Neural cell (in vitro differentiated cells): ENCODE results near the gene BICD1. TPM values are rescaled to one million over a fixed set of nuclear protein-coding genes. Genes with fewer than 3 reads are reported as not detected.

ENCODE experiments used
- H2AFZ ChIP-seq: fragments of 200-600, 300-800 bp; sonication (generic), shearing (Covaris generic); 2 replicates; pipeline ENCODE4 v1.6.0; 2014; ENCODE audit warnings: low read depth, mild to moderate bottlenecking, antibody characterized with exemption, low read length, moderate library complexity
- H3F3A ChIP-seq: fragments of 200-600 bp; shearing (Covaris generic); 2 replicates; pipeline ENCODE4 v1.6.1; 2016; ENCODE audit warnings: mild to moderate bottlenecking, moderate library complexity, mixed read lengths, antibody characterized with exemption, low read length; ENCODE audit not compliant: insufficient read depth, poor library complexity, severe bottlenecking
- H3K27ac ChIP-seq: fragments of 200-600, 300-800 bp; sonication (generic), shearing (Covaris generic); 2 replicates; pipeline ENCODE4 v1.5.1; 2014; ENCODE audit warnings: mild to moderate bottlenecking, low read length, moderate library complexity
- H3K27me3 ChIP-seq: fragments of 300-800, 200-600 bp; sonication (generic), shearing (Covaris generic); 2 replicates; pipeline ENCODE4 v1.6.0; 2014; ENCODE audit warnings: mild to moderate bottlenecking, low read depth, low read length, moderate library complexity; ENCODE audit not compliant: insufficient read depth
- H3K36me3 ChIP-seq: fragments of 300-800, 200-600 bp; sonication (generic), shearing (Covaris generic); 2 replicates; pipeline ENCODE4 v1.5.1; 2014; ENCODE audit warnings: mild to moderate bottlenecking, antibody characterized with exemption, low read length, moderate library complexity; ENCODE audit not compliant: insufficient read depth
- H3K4me2 ChIP-seq: fragments of 300-800, 200-600 bp; sonication (generic), shearing (Covaris generic); 2 replicates; pipeline ENCODE4 v1.6.0; 2014; ENCODE audit warnings: mild to moderate bottlenecking, low read length
- H3K4me3 ChIP-seq: fragments of 300-800, 200-600 bp; sonication (generic), shearing (Covaris generic); 2 replicates; pipeline ENCODE4 v1.5.1; 2014; ENCODE audit warnings: mild to moderate bottlenecking, low read length, moderate library complexity
- H3K79me2 ChIP-seq: fragments of 200-600 bp; shearing (Covaris generic); replicated peaks from 2 replicates; pipeline ENCODE4 v1.6.0; 2014; ENCODE audit warnings: mild to moderate bottlenecking, low read length, moderate library complexity; ENCODE audit not compliant: insufficient read depth
- H3K9ac ChIP-seq: fragments of 300-800, 200-600 bp; sonication (generic), shearing (Covaris generic); 2 replicates; pipeline ENCODE4 v1.6.1; 2016; ENCODE audit warnings: mild to moderate bottlenecking, low read length, mixed read lengths
- H3K9me2 ChIP-seq: fragments of 200-600 bp; shearing (Covaris generic); 2 replicates; pipeline ENCODE4 v1.6.1; 2016; ENCODE audit warnings: mild to moderate bottlenecking, low read length, mixed read lengths; ENCODE audit not compliant: insufficient read depth
- H3K9me3 ChIP-seq: fragments of 200-600, 300-800 bp; sonication (generic), shearing (Covaris generic); 2 replicates; pipeline ENCODE4 v1.6.1; 2016; ENCODE audit warnings: mild to moderate bottlenecking, mixed run types, low read length, moderate library complexity, mixed read lengths
- H4K20me1 ChIP-seq: fragments of 200-600 bp; shearing (Covaris generic); 2 replicates; pipeline ENCODE4 v1.6.1; 2016; ENCODE audit warnings: mild to moderate bottlenecking, mixed run types; ENCODE audit not compliant: insufficient read depth
- EP300 ChIP-seq: fragments of 450-650 bp; conservative IDR thresholded peaks from 2 replicates; pipeline ENCODE4 v1.6.1; 2014; ENCODE audit warnings: antibody characterized with exemption, mild to moderate bottlenecking, moderate library complexity; ENCODE audit not compliant: poor library complexity, severe bottlenecking
- EZH2 ChIP-seq: fragments of 200-600, 300-800 bp; shearing (Covaris generic), sonication (generic); IDR thresholded peaks from 2 replicates; pipeline ENCODE4 v1.6.1; 2014; ENCODE audit warnings: antibody characterized with exemption, low read length, borderline replicate concordance, mild to moderate bottlenecking; ENCODE audit not compliant: insufficient read depth, poor library complexity, severe bottlenecking
- MXI1 ChIP-seq: fragments of 450-650 bp; conservative IDR thresholded peaks from 2 replicates; pipeline ENCODE4 v1.6.1; 2014; ENCODE audit warnings: antibody characterized with exemption, mild to moderate bottlenecking; ENCODE audit not compliant: poor library complexity, severe bottlenecking
- POLR2AphosphoS5 ChIP-seq: IDR thresholded peaks from 2 replicates; pipeline ENCODE4 v1.6.1; 2012
- RAD21 ChIP-seq: fragments of 450-650 bp; conservative IDR thresholded peaks from 2 replicates; pipeline ENCODE4 v1.6.1; 2014; ENCODE audit warnings: antibody characterized with exemption, mild to moderate bottlenecking, moderate library complexity
- SMC3 ChIP-seq: fragments of 450-650 bp; conservative IDR thresholded peaks from 2 replicates; pipeline ENCODE4 v1.6.1; 2014; ENCODE audit warnings: antibody characterized with exemption, mild to moderate bottlenecking, moderate library complexity; ENCODE audit not compliant: poor library complexity
- TAF1 ChIP-seq: IDR thresholded peaks from 2 replicates; pipeline ENCODE4 v1.6.1; 2012; ENCODE audit warnings: low read depth
- polyA plus RNA-seq: library from polyadenylated mRNA; depleted of rRNA; stranded (reverse); fragments of >200 nt; gene quantifications from 2 replicates; pipeline ENCODE4 v1.2.3, GENCODE V29; 2014
- TF ChIP-seq, protein P1 (sequence below): IDR thresholded peaks from 2 replicates; pipeline ENCODE4 v1.6.1; 2012; ENCODE audit warnings: borderline replicate concordance
- TF ChIP-seq, protein P2 (sequence below): fragments of 450-650 bp; IDR thresholded peaks from 2 replicates; pipeline ENCODE4 v1.5.1; 2014; ENCODE audit warnings: antibody characterized with exemption, mild to moderate bottlenecking, moderate library complexity; ENCODE audit not compliant: poor library complexity, severe bottlenecking

The BICD1 gene
- polyA plus RNA-seq, 1 donor from 2014 or later = 41.1 TPM

DNA sequence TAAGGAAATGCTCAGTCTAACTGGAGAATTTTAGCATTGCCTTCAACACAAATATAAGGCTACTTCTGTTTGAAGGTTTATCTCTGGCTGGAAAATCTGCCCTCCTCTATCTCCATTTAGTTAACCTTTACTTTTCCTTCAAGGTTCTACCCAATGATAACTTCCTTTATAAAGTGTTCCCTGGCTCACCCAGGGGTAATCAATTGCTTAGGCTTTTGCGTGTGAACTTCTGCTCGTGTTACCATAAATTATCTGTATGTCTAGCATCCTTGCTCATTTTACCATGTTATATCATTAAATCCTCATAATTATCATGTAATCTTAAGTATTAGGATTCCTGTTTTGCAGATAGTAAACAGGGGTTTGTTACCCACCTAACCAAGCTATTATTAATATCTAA, 178.4 kb downstream of the BICD1 start:
- no peak overlapping the region for H2AFZ ChIP-seq
- H3K36me3 ChIP-seq = no peaks in the 10 kb centered on the region
- no peak overlapping the region for H3K9ac ChIP-seq
- no peaks in the 10 kb centered on the region for H3K27me3 ChIP-seq
- peak overlapping the region; percentile 65 for H3K27ac ChIP-seq
- no peaks in the 10 kb centered on the region for H3K9me2 ChIP-seq
- TF ChIP-seq RAD21 = no peak
- no peak for TF ChIP-seq TAF1
- TF ChIP-seq POLR2AphosphoS5 = no peak
- TF ChIP-seq MXI1 = no peak
- TF ChIP-seq EZH2 = no peak
- TF ChIP-seq, protein P1, sequence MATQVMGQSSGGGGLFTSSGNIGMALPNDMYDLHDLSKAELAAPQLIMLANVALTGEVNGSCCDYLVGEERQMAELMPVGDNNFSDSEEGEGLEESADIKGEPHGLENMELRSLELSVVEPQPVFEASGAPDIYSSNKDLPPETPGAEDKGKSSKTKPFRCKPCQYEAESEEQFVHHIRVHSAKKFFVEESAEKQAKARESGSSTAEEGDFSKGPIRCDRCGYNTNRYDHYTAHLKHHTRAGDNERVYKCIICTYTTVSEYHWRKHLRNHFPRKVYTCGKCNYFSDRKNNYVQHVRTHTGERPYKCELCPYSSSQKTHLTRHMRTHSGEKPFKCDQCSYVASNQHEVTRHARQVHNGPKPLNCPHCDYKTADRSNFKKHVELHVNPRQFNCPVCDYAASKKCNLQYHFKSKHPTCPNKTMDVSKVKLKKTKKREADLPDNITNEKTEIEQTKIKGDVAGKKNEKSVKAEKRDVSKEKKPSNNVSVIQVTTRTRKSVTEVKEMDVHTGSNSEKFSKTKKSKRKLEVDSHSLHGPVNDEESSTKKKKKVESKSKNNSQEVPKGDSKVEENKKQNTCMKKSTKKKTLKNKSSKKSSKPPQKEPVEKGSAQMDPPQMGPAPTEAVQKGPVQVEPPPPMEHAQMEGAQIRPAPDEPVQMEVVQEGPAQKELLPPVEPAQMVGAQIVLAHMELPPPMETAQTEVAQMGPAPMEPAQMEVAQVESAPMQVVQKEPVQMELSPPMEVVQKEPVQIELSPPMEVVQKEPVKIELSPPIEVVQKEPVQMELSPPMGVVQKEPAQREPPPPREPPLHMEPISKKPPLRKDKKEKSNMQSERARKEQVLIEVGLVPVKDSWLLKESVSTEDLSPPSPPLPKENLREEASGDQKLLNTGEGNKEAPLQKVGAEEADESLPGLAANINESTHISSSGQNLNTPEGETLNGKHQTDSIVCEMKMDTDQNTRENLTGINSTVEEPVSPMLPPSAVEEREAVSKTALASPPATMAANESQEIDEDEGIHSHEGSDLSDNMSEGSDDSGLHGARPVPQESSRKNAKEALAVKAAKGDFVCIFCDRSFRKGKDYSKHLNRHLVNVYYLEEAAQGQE = no peak
- no peak for TF ChIP-seq EP300
- TF ChIP-seq SMC3 = no peak
- TF ChIP-seq, protein P2, sequence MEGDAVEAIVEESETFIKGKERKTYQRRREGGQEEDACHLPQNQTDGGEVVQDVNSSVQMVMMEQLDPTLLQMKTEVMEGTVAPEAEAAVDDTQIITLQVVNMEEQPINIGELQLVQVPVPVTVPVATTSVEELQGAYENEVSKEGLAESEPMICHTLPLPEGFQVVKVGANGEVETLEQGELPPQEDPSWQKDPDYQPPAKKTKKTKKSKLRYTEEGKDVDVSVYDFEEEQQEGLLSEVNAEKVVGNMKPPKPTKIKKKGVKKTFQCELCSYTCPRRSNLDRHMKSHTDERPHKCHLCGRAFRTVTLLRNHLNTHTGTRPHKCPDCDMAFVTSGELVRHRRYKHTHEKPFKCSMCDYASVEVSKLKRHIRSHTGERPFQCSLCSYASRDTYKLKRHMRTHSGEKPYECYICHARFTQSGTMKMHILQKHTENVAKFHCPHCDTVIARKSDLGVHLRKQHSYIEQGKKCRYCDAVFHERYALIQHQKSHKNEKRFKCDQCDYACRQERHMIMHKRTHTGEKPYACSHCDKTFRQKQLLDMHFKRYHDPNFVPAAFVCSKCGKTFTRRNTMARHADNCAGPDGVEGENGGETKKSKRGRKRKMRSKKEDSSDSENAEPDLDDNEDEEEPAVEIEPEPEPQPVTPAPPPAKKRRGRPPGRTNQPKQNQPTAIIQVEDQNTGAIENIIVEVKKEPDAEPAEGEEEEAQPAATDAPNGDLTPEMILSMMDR = no peak
- H4K20me1 ChIP-seq = no peaks in the 10 kb centered on the region
- no peak overlapping the region for H3K4me3 ChIP-seq
- peaks cover 3% of the 10 kb centered on the region for H3F3A ChIP-seq
- H3K4me2 ChIP-seq = peak overlapping the region; percentile 16
- peaks cover 11% of the 10 kb centered on the region for H3K79me2 ChIP-seq
- H3K9me3 ChIP-seq = no peaks in the 10 kb centered on the region

DNA sequence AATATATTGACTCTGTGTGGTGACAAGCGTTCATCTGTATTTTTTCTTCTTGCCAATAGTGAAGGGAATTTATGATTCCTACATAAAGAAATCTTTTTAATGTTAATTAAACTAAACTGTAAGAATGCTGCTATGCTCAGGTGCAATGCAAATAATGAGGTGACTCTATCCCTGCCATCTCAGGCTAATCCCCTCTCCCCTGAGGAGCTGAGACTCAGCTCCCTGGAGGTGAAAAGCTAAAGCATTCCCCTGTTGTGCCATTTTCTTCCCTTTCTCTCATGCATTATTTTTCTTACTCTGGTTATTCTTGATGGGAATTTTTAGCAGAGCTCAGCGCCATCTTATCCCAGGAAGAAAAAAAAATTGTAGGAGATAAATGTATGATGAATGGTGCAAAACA, 178.8 kb downstream of the BICD1 start:
- H3K9me3 ChIP-seq = no peaks in the 10 kb centered on the region
- peak overlapping the region; percentile 16 for H3K4me2 ChIP-seq
- H3K27me3 ChIP-seq = no peaks in the 10 kb centered on the region
- no peaks in the 10 kb centered on the region for H4K20me1 ChIP-seq
- peak overlapping the region; percentile 65 for H3K27ac ChIP-seq
- peaks cover 12% of the 10 kb centered on the region for H3K79me2 ChIP-seq
- peak overlapping the region; percentile 3 for H3K4me3 ChIP-seq
- H3K36me3 ChIP-seq = no peaks in the 10 kb centered on the region
- no peaks in the 10 kb centered on the region for H3K9me2 ChIP-seq
- TF ChIP-seq POLR2AphosphoS5 (no peak), TAF1 (no peak), SMC3 (no peak), RAD21 (peak; percentile 13), EP300 (peak; percentile 30)
- TF ChIP-seq, protein P2 = no peak
- peak overlapping the region; percentile 5 for H3K9ac ChIP-seq
- no peak overlapping the region for H2AFZ ChIP-seq
- H3F3A ChIP-seq = peaks cover 3% of the 10 kb centered on the region
